Panc1 (cell line): ENCODE measurements around the gene ABI1.

Experiments
- POLR2AphosphoS5 ChIP-seq: IDR thresholded peaks from 2 replicates; pipeline ENCODE4 v1.6.1; 2012; ENCODE audit warnings: mild to moderate bottlenecking, low read depth, low read length, moderate library complexity
- SIN3A ChIP-seq: IDR thresholded peaks from 2 replicates; pipeline ENCODE4 v1.6.1; 2012; ENCODE audit warnings: low read depth, mild to moderate bottlenecking, low read length, moderate library complexity, borderline replicate concordance; ENCODE audit not compliant: insufficient read depth
- TCF7L2 ChIP-seq: IDR thresholded peaks from 2 replicates; pipeline ENCODE4 v1.6.1; 2011; ENCODE audit warnings: mild to moderate bottlenecking, low read depth, low read length, inconsistent platforms
- TF ChIP-seq, protein P1 (sequence below): fragments of 450-650 bp; IDR thresholded peaks from 2 replicates; pipeline ENCODE4 v1.5.1; 2017; ENCODE audit warnings: mild to moderate bottlenecking
- TF ChIP-seq, protein P2 (sequence below), 2 experiments: IDR thresholded peaks; 2 replicates each; pipeline ENCODE4 v1.6.1; 2011 to 2012; ENCODE audit warnings: low read depth in 2 of 2, control low read depth in 1 of 2, low read length in 1 of 2, mild to moderate bottlenecking in 1 of 2, moderate library complexity in 1 of 2; ENCODE audit not compliant: insufficient read depth in 1 of 2

DNA sequence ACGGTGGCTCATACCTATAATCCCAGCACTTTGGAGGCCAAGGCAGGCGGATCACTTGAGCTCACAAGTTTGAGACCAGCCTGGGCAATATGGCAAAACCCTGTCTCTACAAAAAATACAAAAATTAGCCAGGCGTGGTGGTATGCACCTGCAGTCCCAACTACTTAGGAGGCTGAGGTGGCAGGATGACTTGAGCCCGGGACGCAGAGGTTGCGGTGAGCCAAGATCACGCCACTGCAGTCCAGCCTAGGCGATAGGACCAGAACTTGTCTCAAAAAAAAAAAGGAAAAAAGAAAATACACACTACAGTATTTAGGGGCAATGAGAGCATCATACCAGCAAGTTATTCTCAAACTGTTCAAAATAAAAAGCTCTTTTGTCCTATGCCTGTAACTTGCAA, 59.5 kb downstream of the ABI1 start:
- TF ChIP-seq, protein P1, sequence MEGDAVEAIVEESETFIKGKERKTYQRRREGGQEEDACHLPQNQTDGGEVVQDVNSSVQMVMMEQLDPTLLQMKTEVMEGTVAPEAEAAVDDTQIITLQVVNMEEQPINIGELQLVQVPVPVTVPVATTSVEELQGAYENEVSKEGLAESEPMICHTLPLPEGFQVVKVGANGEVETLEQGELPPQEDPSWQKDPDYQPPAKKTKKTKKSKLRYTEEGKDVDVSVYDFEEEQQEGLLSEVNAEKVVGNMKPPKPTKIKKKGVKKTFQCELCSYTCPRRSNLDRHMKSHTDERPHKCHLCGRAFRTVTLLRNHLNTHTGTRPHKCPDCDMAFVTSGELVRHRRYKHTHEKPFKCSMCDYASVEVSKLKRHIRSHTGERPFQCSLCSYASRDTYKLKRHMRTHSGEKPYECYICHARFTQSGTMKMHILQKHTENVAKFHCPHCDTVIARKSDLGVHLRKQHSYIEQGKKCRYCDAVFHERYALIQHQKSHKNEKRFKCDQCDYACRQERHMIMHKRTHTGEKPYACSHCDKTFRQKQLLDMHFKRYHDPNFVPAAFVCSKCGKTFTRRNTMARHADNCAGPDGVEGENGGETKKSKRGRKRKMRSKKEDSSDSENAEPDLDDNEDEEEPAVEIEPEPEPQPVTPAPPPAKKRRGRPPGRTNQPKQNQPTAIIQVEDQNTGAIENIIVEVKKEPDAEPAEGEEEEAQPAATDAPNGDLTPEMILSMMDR: no peak
- no peak for TF ChIP-seq POLR2AphosphoS5
- TF ChIP-seq, protein P2, sequence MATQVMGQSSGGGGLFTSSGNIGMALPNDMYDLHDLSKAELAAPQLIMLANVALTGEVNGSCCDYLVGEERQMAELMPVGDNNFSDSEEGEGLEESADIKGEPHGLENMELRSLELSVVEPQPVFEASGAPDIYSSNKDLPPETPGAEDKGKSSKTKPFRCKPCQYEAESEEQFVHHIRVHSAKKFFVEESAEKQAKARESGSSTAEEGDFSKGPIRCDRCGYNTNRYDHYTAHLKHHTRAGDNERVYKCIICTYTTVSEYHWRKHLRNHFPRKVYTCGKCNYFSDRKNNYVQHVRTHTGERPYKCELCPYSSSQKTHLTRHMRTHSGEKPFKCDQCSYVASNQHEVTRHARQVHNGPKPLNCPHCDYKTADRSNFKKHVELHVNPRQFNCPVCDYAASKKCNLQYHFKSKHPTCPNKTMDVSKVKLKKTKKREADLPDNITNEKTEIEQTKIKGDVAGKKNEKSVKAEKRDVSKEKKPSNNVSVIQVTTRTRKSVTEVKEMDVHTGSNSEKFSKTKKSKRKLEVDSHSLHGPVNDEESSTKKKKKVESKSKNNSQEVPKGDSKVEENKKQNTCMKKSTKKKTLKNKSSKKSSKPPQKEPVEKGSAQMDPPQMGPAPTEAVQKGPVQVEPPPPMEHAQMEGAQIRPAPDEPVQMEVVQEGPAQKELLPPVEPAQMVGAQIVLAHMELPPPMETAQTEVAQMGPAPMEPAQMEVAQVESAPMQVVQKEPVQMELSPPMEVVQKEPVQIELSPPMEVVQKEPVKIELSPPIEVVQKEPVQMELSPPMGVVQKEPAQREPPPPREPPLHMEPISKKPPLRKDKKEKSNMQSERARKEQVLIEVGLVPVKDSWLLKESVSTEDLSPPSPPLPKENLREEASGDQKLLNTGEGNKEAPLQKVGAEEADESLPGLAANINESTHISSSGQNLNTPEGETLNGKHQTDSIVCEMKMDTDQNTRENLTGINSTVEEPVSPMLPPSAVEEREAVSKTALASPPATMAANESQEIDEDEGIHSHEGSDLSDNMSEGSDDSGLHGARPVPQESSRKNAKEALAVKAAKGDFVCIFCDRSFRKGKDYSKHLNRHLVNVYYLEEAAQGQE (IDR thresholded peaks at IDR 0.05; ENCODE audit: insufficient read depth in 1 of 2, low read depth in 2 of 2, low read length in 1 of 2): no peak
- TF ChIP-seq TCF7L2: no peak
- TF ChIP-seq SIN3A: no peak
